HPDE6-E6E7 (cell line): ENCODE data around the gene GTF2H4.

ENCODE experiments used
- DNase-seq: peaks from one replicate; pipeline ENCODE4 v3.0.0; 2011; ENCODE audit warnings: missing footprints; ENCODE audit errors: extremely low spot score

The GTF2H4 gene

DNA sequence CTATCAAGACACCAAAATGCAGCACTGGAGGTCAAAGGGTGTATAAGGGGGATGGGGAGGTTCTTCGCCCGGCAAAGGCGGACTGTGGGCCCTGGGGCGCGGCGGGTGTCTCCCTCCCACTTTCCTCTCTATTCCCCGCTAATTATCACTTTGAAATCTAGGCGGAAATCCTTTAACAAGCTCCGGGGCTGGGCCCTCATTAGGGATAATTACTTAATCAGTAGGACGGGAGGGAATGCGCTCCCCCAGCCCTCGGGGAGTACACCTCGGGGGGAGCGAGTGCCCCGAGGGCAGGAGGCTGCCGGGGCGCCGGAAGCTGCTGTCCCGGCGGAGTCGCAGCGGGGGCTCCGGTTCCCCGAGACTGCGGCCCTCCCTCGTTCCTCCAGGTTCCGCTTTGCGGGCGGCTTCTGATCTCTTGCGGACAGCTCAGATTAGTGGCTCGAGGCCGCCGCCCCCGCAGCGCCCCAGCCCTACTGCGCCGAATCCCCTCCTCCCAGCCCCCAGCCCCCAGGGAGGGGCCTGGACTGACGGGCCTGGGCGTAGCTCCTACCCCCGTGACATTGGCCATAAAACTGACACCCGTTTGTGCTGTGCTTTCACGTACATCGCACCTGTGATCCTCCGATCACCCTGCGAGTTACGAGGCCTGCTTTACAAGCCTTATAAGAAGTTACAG is 47.5 kb downstream of the GTF2H4 start:
- no peak for DNase-seq

DNA sequence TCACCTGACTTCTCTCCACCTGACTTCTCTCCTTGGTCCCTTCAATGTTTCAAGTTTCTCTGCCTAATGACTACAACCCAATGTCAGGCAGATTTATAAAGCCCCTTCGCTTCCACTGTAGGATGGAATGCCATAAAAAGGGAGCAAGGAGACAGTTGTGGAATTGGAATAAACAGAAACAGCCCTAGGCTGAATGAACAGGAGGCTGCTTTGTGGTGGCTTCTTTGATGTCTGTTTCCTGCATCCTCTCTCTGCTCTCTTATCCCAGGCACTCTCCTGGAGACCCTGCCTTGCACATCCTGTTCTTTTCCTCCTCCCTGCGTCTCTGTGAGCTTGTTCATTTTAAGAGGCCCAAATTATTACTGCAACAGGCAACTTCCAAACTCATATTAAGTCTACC is 49.7 kb downstream of the GTF2H4 start:
- DNase-seq: no peak

GRCh38 chr6:30960907-30961673 is 53.1 kb downstream of the GTF2H4 start:
- no peak for DNase-seq

DNA sequence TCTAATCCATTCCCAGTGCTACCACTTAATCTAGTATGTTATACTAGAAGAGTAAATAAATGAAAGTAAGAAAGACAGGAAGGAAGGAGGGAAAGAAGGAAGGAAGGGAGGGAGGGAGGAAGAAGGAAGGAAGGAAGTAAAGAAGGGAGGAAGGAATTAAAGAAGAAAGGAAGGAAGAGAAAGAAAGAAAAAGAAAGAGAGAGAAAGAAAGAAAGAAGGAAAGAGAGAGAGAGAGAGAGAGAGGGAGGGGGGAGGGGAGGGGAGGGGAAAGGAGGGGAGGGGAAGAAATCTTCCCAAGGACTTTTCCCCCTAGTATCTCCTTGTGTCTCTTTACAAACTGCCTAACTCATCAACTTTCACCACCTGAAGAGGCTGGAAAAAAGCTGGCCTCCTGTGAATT is 54.7 kb downstream of the GTF2H4 start:
- no peak for DNase-seq

DNA sequence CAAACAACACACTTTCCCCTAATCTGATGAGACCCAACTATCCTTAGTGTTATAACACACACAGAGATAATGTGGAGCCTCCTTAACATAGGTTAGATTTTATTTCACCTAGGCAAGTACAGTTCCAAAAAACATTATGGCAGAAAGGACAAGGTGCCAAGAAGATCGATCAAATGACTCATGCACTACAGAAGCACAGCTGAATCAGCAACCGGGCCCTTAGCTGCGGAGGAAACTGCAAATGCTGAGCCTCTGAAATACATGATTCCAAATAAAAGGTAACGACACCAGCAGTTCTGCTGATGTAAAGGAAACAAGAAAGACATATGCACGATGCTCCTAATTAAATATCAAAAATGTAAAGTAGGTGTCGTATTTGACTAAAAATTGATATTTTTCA is 55.6 kb downstream of the GTF2H4 start:
- DNase-seq: no peak
